ENCODE data around the gene RASGRP2.

RASGRP2 gene

GRCh38 chr11:64734811-64735724, 8.9 kb downstream of the RASGRP2 start (continued):
- TF ChIP-seq PATZ1 (CRISPR knock-in tag; IDR thresholded peaks at IDR 0.05; ENCODE audit: borderline replicate concordance) (no peak), RARB (CRISPR knock-in tag; IDR thresholded peaks at IDR 0.05) (no peak), ZNF8 (CRISPR knock-in tag; IDR thresholded peaks at IDR 0.05) (no peak), TOX (CRISPR knock-in tag; IDR thresholded peaks at IDR 0.05; ENCODE audit: borderline replicate concordance) (no peak), GLIS3 (CRISPR knock-in tag; IDR thresholded peaks at IDR 0.05) (no peak), CSDC2 (CRISPR knock-in tag; IDR thresholded peaks at IDR 0.05) (no peak), ZNF565 (CRISPR knock-in tag; conservative IDR thresholded peaks at IDR 0.05; ENCODE audit: low read depth) (no peak), TSHZ2 (CRISPR knock-in tag; IDR thresholded peaks at IDR 0.05) (no peak), PPARA (CRISPR knock-in tag; IDR thresholded peaks at IDR 0.05; ENCODE audit: borderline replicate concordance) (no peak)

- ATAC-seq = no peak
Observed at GRCh38 chr11:64731601-64732000, 12.3 kb downstream of the RASGRP2 start.

More at GRCh38 chr11:64731601-64732000, 12.3 kb downstream of the RASGRP2 start:
- no peak for TF ChIP-seq ZFP30 (CRISPR knock-in tag; IDR thresholded peaks at IDR 0.05)
- TF ChIP-seq TSHZ2 (CRISPR knock-in tag; IDR thresholded peaks at IDR 0.05) = no peak
- TF ChIP-seq BACH2 (CRISPR knock-in tag; IDR thresholded peaks at IDR 0.05; ENCODE audit: borderline replicate concordance) = no peak
- no peak for TF ChIP-seq PATZ1 (CRISPR knock-in tag; IDR thresholded peaks at IDR 0.05; ENCODE audit: borderline replicate concordance)
- TF ChIP-seq ZFP3 (CRISPR knock-in tag; IDR thresholded peaks at IDR 0.05) = no peak
- TF ChIP-seq TOX (CRISPR knock-in tag; IDR thresholded peaks at IDR 0.05; ENCODE audit: borderline replicate concordance) = no peak
- TF ChIP-seq ZNF70 (CRISPR knock-in tag; IDR thresholded peaks at IDR 0.05) = no peak
- TF ChIP-seq ARNTL (CRISPR knock-in tag; IDR thresholded peaks at IDR 0.05; ENCODE audit: borderline replicate concordance, low read depth) = no peak
- no peak for TF ChIP-seq ESRRG (CRISPR knock-in tag; IDR thresholded peaks at IDR 0.05)

Measured in SK-N-SH treated with all-trans-retinoic acid at 6 μM for 48 hours (cell line).